Natural killer cell treated with Interleukin-12 subunit alpha and Interleukin-12 subunit beta and Interleukin-15 and Interleukin-18, amount 100 ng/mL, for 72 hours (primary cell): ENCODE data around the gene ASZ1. TPM values are rescaled to one million over a fixed set of nuclear protein-coding genes. Genes with fewer than 3 reads are reported as not detected.

ENCODE experiments used
- ATAC-seq, 2 donors: fragments of 150-1000 bp; cut with Tn5 transposase in 1 of 2; sonication (Bioruptor Pico), chemical (Tn5 transposase) in 1 of 2; 2 replicates each; pipeline ENCODE4 v1.10.0; 2021
- DNase-seq: peaks from one replicate; pipeline ENCODE4 v3.0.0; 2022; ENCODE audit warnings: low spot score
- H3K27ac Mint-ChIP-seq, 2 donors: 1 replicate in 1 of 2; 2 replicates in 1 of 2; pipeline ENCODE4 v1.8.0; 2022; ENCODE audit warnings: mixed read lengths in 2 of 2, mild to moderate bottlenecking in 1 of 2, moderate library complexity in 1 of 2
- H3K27me3 Mint-ChIP-seq, 2 donors: 1 replicate in 1 of 2; 2 replicates in 1 of 2; pipeline ENCODE4 v1.8.0; 2022; ENCODE audit warnings: mixed read lengths in 2 of 2
- H3K36me3 Mint-ChIP-seq: one replicate; pipeline ENCODE4 v1.8.0; 2022; ENCODE audit warnings: mixed read lengths
- H3K4me1 Mint-ChIP-seq, 2 donors: 1 replicate in 1 of 2; 2 replicates in 1 of 2; pipeline ENCODE4 v1.8.0; 2022; ENCODE audit warnings: low read depth in 2 of 2, mixed read lengths in 2 of 2, mild to moderate bottlenecking in 1 of 2
- H3K4me3 Mint-ChIP-seq: one replicate; pipeline ENCODE4 v1.8.0; 2022; ENCODE audit warnings: mixed read lengths
- H3K9me3 Mint-ChIP-seq: 2 replicates; pipeline ENCODE4 v1.8.0; 2022; ENCODE audit warnings: mixed read lengths
- total RNA-seq, 2 donors: library from RNA; stranded (reverse); gene quantifications; one replicate each; pipeline ENCODE4 v1.2.3, GENCODE V29; 2022

The ASZ1 gene
- total RNA-seq, 2 donors from 2014 or later, result not detected

DNA sequence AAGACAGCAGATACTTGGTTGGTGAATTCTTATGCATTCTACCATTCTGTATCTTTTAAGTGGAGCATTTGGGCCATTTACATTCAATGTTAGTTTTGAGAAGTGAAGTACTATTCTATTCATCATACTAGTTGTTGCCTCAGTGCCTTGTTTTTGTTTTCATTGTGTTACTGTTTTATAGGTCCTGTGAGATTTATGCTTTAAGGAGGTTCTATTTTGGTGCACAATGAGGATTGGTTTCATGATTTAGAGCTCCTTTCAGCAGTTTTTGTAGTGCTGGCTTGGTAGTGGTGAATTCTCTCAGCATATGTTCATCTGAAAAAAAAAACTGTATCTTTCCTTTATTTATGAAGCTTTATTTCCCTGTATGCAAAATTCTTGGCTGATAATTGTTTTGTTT lies 81.1 kb downstream of the ASZ1 start:
- Mint-ChIP-seq H3K9me3 (peaks cover 7% of the 10 kb centered on the region), H3K4me1 (no peaks in the 10 kb centered on the region), H3K4me3 (no peak overlapping the region), H3K27ac (no peak overlapping the region), H3K27me3 (no peaks in the 10 kb centered on the region), H3K36me3 (no peaks in the 10 kb centered on the region)
- ATAC-seq (no peak), DNase-seq (no peak)

- H3K27ac Mint-ChIP-seq, result no peak overlapping the region
- ATAC-seq, result no peak
Observed at GRCh38 chr7:117338020-117338419, 89.3 kb downstream of the ASZ1 start.

GRCh38 chr7:117333168-117333567 lies 94.1 kb downstream of the ASZ1 start:
- Mint-ChIP-seq H3K36me3 (peaks cover 4% of the 10 kb centered on the region), H3K27me3 (no peaks in the 10 kb centered on the region), H3K4me1 (no peaks in the 10 kb centered on the region), H3K4me3 (no peak overlapping the region), H3K27ac (no peak overlapping the region), H3K9me3 (peaks cover 4% of the 10 kb centered on the region)
- no peak for ATAC-seq
- DNase-seq, result no peak

More at GRCh38 chr7:117338020-117338419, 89.3 kb downstream of the ASZ1 start:
- no peaks in the 10 kb centered on the region for H3K9me3 Mint-ChIP-seq
- no peak for DNase-seq
- no peak overlapping the region for H3K4me3 Mint-ChIP-seq
- no peaks in the 10 kb centered on the region for H3K36me3 Mint-ChIP-seq
- H3K4me1 Mint-ChIP-seq, result no peaks in the 10 kb centered on the region
- no peaks in the 10 kb centered on the region for H3K27me3 Mint-ChIP-seq

DNA sequence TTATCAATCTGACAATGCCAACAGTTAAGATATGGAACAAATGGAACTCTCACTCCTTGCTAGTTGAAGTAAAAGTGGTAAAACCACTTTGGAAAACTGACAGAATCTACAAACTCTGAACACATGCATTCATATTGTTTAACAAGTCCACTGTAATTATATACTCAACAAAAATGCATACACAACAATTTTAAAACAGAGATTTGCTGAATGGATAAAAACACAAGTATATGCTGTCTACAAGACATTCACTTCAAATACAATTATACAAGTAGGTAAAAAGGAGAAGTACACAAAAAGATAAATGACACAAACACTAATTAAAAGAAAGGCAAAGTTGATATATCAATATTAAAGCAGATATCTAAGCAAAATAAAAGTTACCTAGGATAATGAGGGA lies 95.3 kb downstream of the ASZ1 start:
- peaks cover 4% of the 10 kb centered on the region for H3K9me3 Mint-ChIP-seq
- H3K27ac Mint-ChIP-seq, result no peak overlapping the region
- peaks cover 4% of the 10 kb centered on the region for H3K36me3 Mint-ChIP-seq
- H3K4me1 Mint-ChIP-seq, result no peaks in the 10 kb centered on the region
- DNase-seq, result no peak
- no peak for ATAC-seq
- peaks cover 0 to 5% of the 10 kb centered on the region in 2 donors for H3K27me3 Mint-ChIP-seq
- H3K4me3 Mint-ChIP-seq, result no peak overlapping the region

- Mint-ChIP-seq H3K27me3 (peaks cover 23 to 53% of the 10 kb centered on the region in 2 donors), H3K27ac (no peak overlapping the region), H3K9me3 (peaks cover 4% of the 10 kb centered on the region), H3K4me1 (peaks cover 0 to 7% of the 10 kb centered on the region in 2 donors), H3K4me3 (no peak overlapping the region), H3K36me3 (peaks cover 3% of the 10 kb centered on the region)
- ATAC-seq (no peak), DNase-seq (no peak)
Observed at GRCh38 chr7:117325836-117326235, 101.5 kb downstream of the ASZ1 start.

DNA sequence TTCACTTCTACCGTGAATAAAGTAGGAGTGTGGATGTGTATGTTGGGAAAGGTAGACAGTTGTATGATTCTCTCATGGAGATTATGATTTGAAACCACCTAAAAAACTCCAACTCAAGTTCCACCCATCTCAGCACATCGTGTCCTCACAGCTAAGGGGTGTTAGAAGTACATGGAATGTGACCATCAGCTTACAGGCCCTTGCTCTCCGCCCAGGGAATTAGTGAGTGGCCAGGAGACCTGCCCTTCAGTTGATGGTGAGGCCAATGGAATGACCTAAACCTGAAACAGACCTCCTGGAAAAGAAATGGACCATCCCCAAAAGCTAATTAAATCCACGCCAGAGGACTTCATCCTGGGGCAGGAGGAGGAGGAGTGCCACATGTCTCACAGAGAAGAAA lies 102.3 kb downstream of the ASZ1 start:
- peaks cover 4% of the 10 kb centered on the region for H3K9me3 Mint-ChIP-seq
- no peak overlapping the region for H3K4me3 Mint-ChIP-seq
- H3K27ac Mint-ChIP-seq, result no peak overlapping the region
- DNase-seq (no peak), ATAC-seq (no peak)
- no peaks in the 10 kb centered on the region for H3K36me3 Mint-ChIP-seq
- peaks cover 25 to 53% of the 10 kb centered on the region in 2 donors for H3K27me3 Mint-ChIP-seq
- peaks cover 0 to 7% of the 10 kb centered on the region in 2 donors for H3K4me1 Mint-ChIP-seq

- H3K4me1 Mint-ChIP-seq, result peaks cover 0 to 7% of the 10 kb centered on the region in 2 donors
- no peak for DNase-seq
- H3K4me3 Mint-ChIP-seq, result no peak overlapping the region
- H3K27me3 Mint-ChIP-seq, result peaks cover 28 to 53% of the 10 kb centered on the region in 2 donors
- H3K27ac Mint-ChIP-seq, result no peak overlapping the region
- no peaks in the 10 kb centered on the region for H3K36me3 Mint-ChIP-seq
- peaks cover 4% of the 10 kb centered on the region for H3K9me3 Mint-ChIP-seq
- peak in 1 of 2 donors; percentile 24 for ATAC-seq
Observed at GRCh38 chr7:117323851-117324711, 103.2 kb downstream of the ASZ1 start.

DNA sequence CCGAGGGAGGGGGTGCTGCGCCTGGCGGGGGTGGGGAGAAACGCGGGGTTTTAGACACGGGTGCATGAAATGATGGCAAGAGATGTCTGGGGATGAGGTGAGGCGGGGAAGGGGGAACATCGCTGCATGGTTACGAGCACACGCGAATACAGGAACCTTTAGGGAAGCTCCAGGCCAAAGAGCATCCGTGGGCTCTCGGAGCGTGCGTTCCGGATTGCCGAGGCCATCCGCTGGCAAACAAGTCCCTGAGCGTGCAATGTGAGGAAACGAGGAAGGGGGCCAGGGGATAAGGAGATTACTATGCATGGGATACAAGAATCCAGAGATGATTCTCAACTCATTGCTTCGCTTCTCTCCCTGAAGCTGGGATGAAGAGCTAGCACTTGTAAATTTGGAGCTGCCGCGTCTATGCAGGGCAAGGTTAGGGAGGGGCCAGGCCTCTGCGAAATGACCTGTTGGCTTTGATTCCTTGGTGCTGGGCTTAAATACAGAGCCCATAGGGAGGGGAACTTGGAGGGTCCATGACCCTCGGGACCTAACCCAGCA lies 103.9 kb downstream of the ASZ1 start:
- DNase-seq, result no peak
- no peaks in the 10 kb centered on the region for H3K9me3 Mint-ChIP-seq

GRCh38 chr7:117322741-117323304 lies 104.5 kb downstream of the ASZ1 start, which contains the start of gene WNT2:
Gene WNT2, minus strand, starts transcription at chr7:117323058. Its CDS starts 69 bp downstream, at chr7:117322989.
- Mint-ChIP-seq H3K9me3 (no peaks in the 10 kb centered on the region), H3K27me3 (peaks cover 28 to 53% of the 10 kb centered on the region in 2 donors), H3K36me3 (no peaks in the 10 kb centered on the region), H3K27ac (no peak within 1 kb of the TSS), H3K4me3 (no peak within 1 kb of the TSS), H3K4me1 (peaks cover 0 to 7% of the 10 kb centered on the region in 2 donors)
- DNase-seq, result no peak
- no peak for ATAC-seq

More for the DNA sequence above, 103.9 kb downstream of the ASZ1 start:
- Mint-ChIP-seq H3K27ac (no peak overlapping the region), H3K4me1 (peaks cover 0 to 7% of the 10 kb centered on the region in 2 donors), H3K36me3 (no peaks in the 10 kb centered on the region), H3K4me3 (no peak overlapping the region), H3K27me3 (peaks cover 28 to 53% of the 10 kb centered on the region in 2 donors)
- no peak for ATAC-seq

DNA sequence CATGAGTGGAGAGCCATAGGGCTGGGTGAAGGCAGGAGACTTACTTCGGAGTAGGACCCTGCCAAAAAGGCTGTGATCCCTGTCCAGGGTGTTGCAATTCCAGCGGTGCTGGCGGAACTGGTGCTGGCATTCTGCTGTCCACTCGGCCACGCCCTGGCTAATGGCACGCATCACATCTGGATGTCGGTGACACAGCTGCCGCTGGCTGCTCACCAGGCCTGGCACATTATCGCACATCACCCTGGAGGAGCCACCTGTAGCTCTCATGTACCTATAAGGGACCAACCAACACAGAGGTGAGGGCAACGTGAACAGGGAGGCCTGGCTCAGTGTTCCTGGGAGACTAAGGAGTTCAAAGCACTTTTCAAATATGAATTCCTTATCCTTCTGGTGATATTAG lies 106.8 kb downstream of the ASZ1 start:
- Mint-ChIP-seq H3K36me3 (no peaks in the 10 kb centered on the region), H3K4me1 (peaks cover 0 to 7% of the 10 kb centered on the region in 2 donors), H3K4me3 (no peak overlapping the region), H3K27ac (no peak overlapping the region), H3K9me3 (no peaks in the 10 kb centered on the region), H3K27me3 (peaks cover 27 to 38% of the 10 kb centered on the region in 2 donors)
- DNase-seq (no peak), ATAC-seq (no peak)

- ATAC-seq (no peak), DNase-seq (no peak)
- Mint-ChIP-seq H3K27me3 (peaks cover 18 to 29% of the 10 kb centered on the region in 2 donors), H3K4me3 (no peak overlapping the region), H3K27ac (no peak overlapping the region), H3K36me3 (no peaks in the 10 kb centered on the region), H3K4me1 (peaks cover 0 to 7% of the 10 kb centered on the region in 2 donors), H3K9me3 (no peaks in the 10 kb centered on the region)
Observed at GRCh38 chr7:117319181-117319580, 108.1 kb downstream of the ASZ1 start.

DNA sequence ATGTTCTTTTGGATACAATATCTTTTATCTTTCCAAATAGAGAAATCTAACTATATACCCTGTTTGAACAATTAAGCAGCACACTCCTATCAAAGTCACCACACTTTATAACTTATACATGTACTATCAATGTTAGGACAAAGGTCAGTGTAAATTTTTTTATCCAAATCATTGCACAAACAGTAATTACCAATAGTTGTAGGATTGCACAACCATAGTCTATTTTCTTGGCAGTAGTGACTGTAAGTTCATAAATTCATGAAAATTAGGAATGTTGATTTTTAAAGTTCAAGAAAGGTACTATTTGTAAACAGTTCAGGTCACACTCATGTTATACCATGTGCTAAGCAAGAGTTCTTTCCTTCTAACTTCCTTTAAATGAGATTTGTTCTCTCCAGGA lies 113.7 kb downstream of the ASZ1 start:
- no peaks in the 10 kb centered on the region for H3K36me3 Mint-ChIP-seq
- no peak overlapping the region for H3K4me3 Mint-ChIP-seq
- no peaks in the 10 kb centered on the region for H3K9me3 Mint-ChIP-seq
- ATAC-seq (no peak), DNase-seq (no peak)
- no peak overlapping the region for H3K27ac Mint-ChIP-seq
- H3K27me3 Mint-ChIP-seq, result peaks cover 3 to 11% of the 10 kb centered on the region in 2 donors
- no peaks in the 10 kb centered on the region for H3K4me1 Mint-ChIP-seq
